Measurements from ENCODE around the gene GTPBP4.
A peak's percentile ranks its signal among the peaks of the same experiment; 100 is the strongest.
"Not testable (repeated sequence)": the region's sequence is repeated elsewhere in the genome, so short reads cannot be mapped to it uniquely, and the experiment has no call there.

GTPBP4 gene

GRCh38 chr10:988667-989545 is 672 bp downstream of the GTPBP4 start:
- peak; percentile 6 for DNase-seq (ENCODE audit: low spot score)
- FAIRE-seq: no peak

GRCh38 chr10:990808-991207 is 2.6 kb downstream of the GTPBP4 start:
- FAIRE-seq: no peak
- DNase-seq (ENCODE audit: low spot score): no peak

GRCh38 chr10:992467-992866 is 4.2 kb downstream of the GTPBP4 start:
- DNase-seq (ENCODE audit: low spot score) (no peak), FAIRE-seq (no peak)

- FAIRE-seq: no peak
Measured at GRCh38 chr10:992871-993270, 4.6 kb downstream of the GTPBP4 start.

GRCh38 chr10:994836-995558 is 6.8 kb downstream of the GTPBP4 start:
- FAIRE-seq (no peak), DNase-seq (ENCODE audit: low spot score) (no peak)

More at GRCh38 chr10:992871-993270, 4.6 kb downstream of the GTPBP4 start:
- no peak for DNase-seq (ENCODE audit: low spot score)

GRCh38 chr10:995559-995926 is 7.3 kb downstream of the GTPBP4 start:
- DNase-seq (ENCODE audit: low spot score) (no peak), FAIRE-seq (no peak)

- FAIRE-seq (no peak), DNase-seq (ENCODE audit: low spot score) (no peak)
Measured at GRCh38 chr10:996031-996430, 7.8 kb downstream of the GTPBP4 start.

GRCh38 chr10:997266-998022 is 9.2 kb downstream of the GTPBP4 start:
- FAIRE-seq (no peak), DNase-seq (ENCODE audit: low spot score) (no peak)

- FAIRE-seq (no peak), DNase-seq (ENCODE audit: low spot score) (no peak)
Measured at GRCh38 chr10:1002425-1003006, 14.3 kb downstream of the GTPBP4 start.

- DNase-seq (ENCODE audit: low spot score) (no peak), FAIRE-seq (no peak)
Measured at GRCh38 chr10:1003884-1004670, 15.8 kb downstream of the GTPBP4 start.

GRCh38 chr10:1006573-1006972 is 18.3 kb downstream of the GTPBP4 start:
- FAIRE-seq: no peak
- no peak for DNase-seq (ENCODE audit: low spot score)

GRCh38 chr10:1007583-1007982 is 19.3 kb downstream of the GTPBP4 start:
- DNase-seq (ENCODE audit: low spot score) (no peak), FAIRE-seq (no peak)

GRCh38 chr10:1009071-1009494 is 20.8 kb downstream of the GTPBP4 start:
- FAIRE-seq: no peak
- no peak for DNase-seq (ENCODE audit: low spot score)

GRCh38 chr10:1009947-1010346 is 21.7 kb downstream of the GTPBP4 start:
- DNase-seq (ENCODE audit: low spot score); FAIRE-seq: not testable (repeated sequence)

GRCh38 chr10:1010703-1011102 is 22.5 kb downstream of the GTPBP4 start:
- no peak for FAIRE-seq
- DNase-seq (ENCODE audit: low spot score): no peak

- DNase-seq (ENCODE audit: low spot score): no peak
- no peak for FAIRE-seq
Measured at GRCh38 chr10:1011696-1012095, 23.5 kb downstream of the GTPBP4 start.

GRCh38 chr10:1015688-1016087 is 27.5 kb downstream of the GTPBP4 start:
- FAIRE-seq: no peak

GRCh38 chr10:1019362-1019761 is 31.1 kb downstream of the GTPBP4 start:
- no peak for DNase-seq (ENCODE audit: low spot score)
- no peak for FAIRE-seq

More at GRCh38 chr10:1015688-1016087, 27.5 kb downstream of the GTPBP4 start:
- DNase-seq (ENCODE audit: low spot score): no peak

- no peak for FAIRE-seq
- DNase-seq (ENCODE audit: low spot score): no peak
Measured at GRCh38 chr10:1020460-1020859, 32.2 kb downstream of the GTPBP4 start.

GRCh38 chr10:1020958-1021357 is 32.7 kb downstream of the GTPBP4 start:
- FAIRE-seq: no peak

GRCh38 chr10:1022413-1022812 is 34.2 kb downstream of the GTPBP4 start:
- FAIRE-seq: no peak
- no peak for DNase-seq (ENCODE audit: low spot score)

More at GRCh38 chr10:1020958-1021357, 32.7 kb downstream of the GTPBP4 start:
- no peak for DNase-seq (ENCODE audit: low spot score)

All from urothelium cell line (cell line).